ENCODE measurements around the gene MYH15.

GRCh38 chr3:108493862-108494261 is 16.5 kb downstream of the MYH15 start:
- no peak for TF ChIP-seq HDGF (IDR thresholded peaks at IDR 0.05; ENCODE audit: borderline replicate concordance)
- no peak for TF ChIP-seq CTBP1 (IDR thresholded peaks at IDR 0.05; ENCODE audit: borderline replicate concordance)
- TF ChIP-seq BHLHE40 (IDR thresholded peaks at IDR 0.05; ENCODE audit: borderline replicate concordance): no peak
- no peak for TF ChIP-seq FOXK2 (IDR thresholded peaks at IDR 0.05)
- no peak for TF ChIP-seq LEF1 (IDR thresholded peaks at IDR 0.05; ENCODE audit: borderline replicate concordance)
- TF ChIP-seq ARNT (IDR thresholded peaks at IDR 0.05): no peak
- no peak for TF ChIP-seq L3MBTL2 (conservative IDR thresholded peaks at IDR 0.05)
- no peak for TF ChIP-seq SP1 (IDR thresholded peaks at IDR 0.05)
- TF ChIP-seq FOXA1 (IDR thresholded peaks at IDR 0.05): no peak
- no peak for TF ChIP-seq FOXM1 (IDR thresholded peaks at IDR 0.05; ENCODE audit: borderline replicate concordance)
- no peak for TF ChIP-seq NFRKB (IDR thresholded peaks at IDR 0.05)
- no peak for TF ChIP-seq PKNOX1 (IDR thresholded peaks at IDR 0.05)
- TF ChIP-seq SUZ12 (IDR thresholded peaks at IDR 0.05): no peak
- TF ChIP-seq ELF4 (IDR thresholded peaks at IDR 0.05): no peak
